ENCODE results near the gene LTBP1. TPM values are rescaled to one million over a fixed set of nuclear protein-coding genes. Genes with fewer than 3 reads are reported as not detected.

LTBP1 gene
- total and polyA plus RNA-seq, 2 donors (not counting 1 experiment from before 2014, with no cell fraction given) = 0.69 TPM; not detected in 1

- H3K9me3 ChIP-seq (ENCODE audit: control extremely low read depth in 1 of 3, control insufficient read depth in 2 of 3, insufficient read depth in 1 of 3, low read length in 2 of 3) = peaks cover 0 to 3% (median 0%) of the 10 kb centered on the region in 3 donors
- H3K36me3 ChIP-seq (replicated peaks in 1 of 2; ENCODE audit: control extremely low read depth in 1 of 2, control insufficient read depth in 1 of 2, extremely low read depth in 1 of 2, insufficient read depth in 2 of 2, low read length in 1 of 2) = no peaks in the 10 kb centered on the region
- no peak for TF ChIP-seq EZH2 (IDR thresholded peaks at IDR 0.05; ENCODE audit: borderline replicate concordance, insufficient read depth, low read depth, low read length, poor library complexity, severe bottlenecking)
- no peak for TF ChIP-seq CTCF (IDR thresholded peaks at IDR 0.05)
- Mint-ChIP-seq H3K27me3 (peaks cover 4% of the 10 kb centered on the region), H3K9me3 (ENCODE audit: insufficient read depth) (no peaks in the 10 kb centered on the region), H3K4me3 (no peak overlapping the region), H3K27ac (no peak overlapping the region), H3K4me1 (peaks cover 21% of the 10 kb centered on the region)
- H3K27ac ChIP-seq (ENCODE audit: low read length in 2 of 2) = no peak overlapping the region
- H3K4me1 ChIP-seq (ENCODE audit: control insufficient read depth in 2 of 2, insufficient read depth in 2 of 2, low read length in 2 of 2) = peaks cover 0 to 12% of the 10 kb centered on the region in 2 donors
- no CpG with 5 or more reads among the region's 3 CpGs for WGBS (ENCODE audit: insufficient coverage)
- H4K20me1 ChIP-seq (ENCODE audit: control insufficient read depth, insufficient read depth, low read length, poor library complexity, severe bottlenecking) = no peaks in the 10 kb centered on the region
- CTCF ChIA-PET = no interaction called here
- no peak overlapping the region for H3K9ac ChIP-seq (ENCODE audit: low read length)
- no peaks in the 10 kb centered on the region for H3K27me3 ChIP-seq (replicated peaks in 1 of 4; ENCODE audit: control extremely low read depth in 1 of 4, control insufficient read depth in 3 of 4, insufficient read depth in 4 of 4, low read length in 3 of 4)
- intact Hi-C loops (cut with micrococcal nuclease) = no loop called here
- no peak overlapping the region for H3K4me2 ChIP-seq (replicated peaks; ENCODE audit: low read depth, low read length, poor library complexity, severe bottlenecking)
- ATAC-seq (ENCODE audit: low read depth) (no peak), DNase-seq (no peak)
- no peak overlapping the region for H3K4me3 ChIP-seq (ENCODE audit: control extremely low read depth in 1 of 5, extremely low read depth in 1 of 5, insufficient read depth in 1 of 5, low read depth in 2 of 5, low read length in 4 of 5)
- POLR2A ChIA-PET = no interaction called here
- H3K79me2 ChIP-seq (ENCODE audit: control insufficient read depth, insufficient read depth, low read length) = no peaks in the 10 kb centered on the region
- H2AFZ ChIP-seq (ENCODE audit: insufficient read depth, low read depth, low read length, poor library complexity, severe bottlenecking) = no peak overlapping the region
These were observed 371.7 kb downstream of the LTBP1 start for GRCh38 chr2:33318456-33318855.

- ChIA-PET CTCF (no interaction called here), POLR2A (no interaction called here)
- TF ChIP-seq EZH2 (IDR thresholded peaks at IDR 0.05; ENCODE audit: borderline replicate concordance, insufficient read depth, low read depth, low read length, poor library complexity, severe bottlenecking) (no peak), CTCF (IDR thresholded peaks at IDR 0.05) (no peak)
- ATAC-seq (ENCODE audit: low read depth) (no peak), DNase-seq (no peak)
- H3K27ac Mint-ChIP-seq = no peak overlapping the region
- 100% methylated on average over 3 of the region's 3 CpGs for WGBS (ENCODE audit: insufficient coverage)
- H3K4me2 ChIP-seq (replicated peaks; ENCODE audit: low read depth, low read length, poor library complexity, severe bottlenecking) = no peak overlapping the region
- no peaks in the 10 kb centered on the region for H3K27me3 ChIP-seq (replicated peaks in 1 of 4; ENCODE audit: control extremely low read depth in 1 of 4, control insufficient read depth in 3 of 4, insufficient read depth in 4 of 4, low read length in 3 of 4)
- no peak overlapping the region for H3K4me3 Mint-ChIP-seq
- no peak overlapping the region for H3K4me3 ChIP-seq (ENCODE audit: control extremely low read depth in 1 of 5, extremely low read depth in 1 of 5, insufficient read depth in 1 of 5, low read depth in 2 of 5, low read length in 4 of 5)
- no peaks in the 10 kb centered on the region for H3K27me3 Mint-ChIP-seq
- no peaks in the 10 kb centered on the region for H3K9me3 Mint-ChIP-seq (ENCODE audit: insufficient read depth)
- intact Hi-C loops (cut with micrococcal nuclease) = no loop called here
- peaks cover 24% of the 10 kb centered on the region for H3K4me1 Mint-ChIP-seq
- peaks cover 0 to 12% of the 10 kb centered on the region in 2 donors for H3K4me1 ChIP-seq (ENCODE audit: control insufficient read depth in 2 of 2, insufficient read depth in 2 of 2, low read length in 2 of 2)
- no peaks in the 10 kb centered on the region for H3K36me3 ChIP-seq (replicated peaks in 1 of 2; ENCODE audit: control extremely low read depth in 1 of 2, control insufficient read depth in 1 of 2, extremely low read depth in 1 of 2, insufficient read depth in 2 of 2, low read length in 1 of 2)
- no peaks in the 10 kb centered on the region for H3K9me3 ChIP-seq (ENCODE audit: control extremely low read depth in 1 of 3, control insufficient read depth in 2 of 3, insufficient read depth in 1 of 3, low read length in 2 of 3)
- H4K20me1 ChIP-seq (ENCODE audit: control insufficient read depth, insufficient read depth, low read length, poor library complexity, severe bottlenecking) = no peaks in the 10 kb centered on the region
- H3K79me2 ChIP-seq (ENCODE audit: control insufficient read depth, insufficient read depth, low read length) = no peaks in the 10 kb centered on the region
- H3K27ac ChIP-seq (ENCODE audit: low read length in 2 of 2) = no peak overlapping the region
- H3K9ac ChIP-seq (ENCODE audit: low read length) = no peak overlapping the region
- H2AFZ ChIP-seq (ENCODE audit: insufficient read depth, low read depth, low read length, poor library complexity, severe bottlenecking) = no peak overlapping the region
These were observed 373.8 kb downstream of the LTBP1 start for GRCh38 chr2:33320573-33320972.
